Sigmoid colon (tissue), 7 donors: ENCODE results near the gene DCST1. TPM values are rescaled to one million over a fixed set of nuclear protein-coding genes. Genes with fewer than 3 reads are reported as not detected.

ENCODE experiments used
- DNase-seq: peaks from one replicate; pipeline ENCODE4 v3.0.0-alpha.2; 2019
- H3K27ac ChIP-seq, 4 donors: fragments of 200-600 bp; sonication (generic); one replicate each; pipeline ENCODE4 v1.5.1; 2016 to 2019; ENCODE audit warnings: mild to moderate bottlenecking in 1 of 4
- H3K27me3 ChIP-seq, 3 donors: fragments of 200-600 bp; sonication (generic); one replicate each; pipeline ENCODE4 v1.5.1; 2019; ENCODE audit warnings: mild to moderate bottlenecking in 1 of 3
- H3K36me3 ChIP-seq, 4 donors: fragments of 200-600 bp; sonication (generic); one replicate each; pipeline ENCODE4 v1.5.1; 2016 to 2019
- H3K4me1 ChIP-seq, 4 donors: fragments of 200-600 bp; sonication (generic); one replicate each; pipeline ENCODE4 v1.5.1; 2017 to 2019
- H3K4me3 ChIP-seq, 4 donors: fragments of 200-600 bp; sonication (generic); one replicate each; pipeline ENCODE4 v1.5.1; 2017 to 2019; ENCODE audit warnings: mild to moderate bottlenecking in 2 of 4, moderate library complexity in 1 of 4
- H3K9me3 ChIP-seq, 4 donors: fragments of 200-600 bp in 3 of 4; sonication (generic) in 3 of 4; one replicate each; pipeline versions ENCODE4 v1.5.1 to v1.6.1; 2013 to 2019
- EP300 ChIP-seq, 4 donors: sonication (generic); formaldehyde crosslinking; IDR thresholded peaks; one replicate each; pipeline ENCODE4 v1.6.1; 2017; ENCODE audit warnings: antibody characterized with exemption in 4 of 4
- POLR2A ChIP-seq, 2 donors: fragments of 450-650 bp; IDR thresholded peaks; one replicate each; pipeline ENCODE4 v1.6.1; 2016; ENCODE audit warnings: antibody characterized with exemption in 2 of 2, mild to moderate bottlenecking in 2 of 2, moderate library complexity in 2 of 2
- POLR2AphosphoS5 ChIP-seq, 4 donors: sonication (generic); formaldehyde crosslinking; IDR thresholded peaks; one replicate each; pipeline ENCODE4 v1.6.1; 2017; ENCODE audit warnings: antibody characterized with exemption in 4 of 4
- WGBS, 2 donors: extraction: QIAGEN DNeasy Blood & Tissue Kit; methylation state at CpG; one replicate each; pipeline ENCODE4 v1.1.7; 2013; 5-methylcytosine and 5-hydroxymethylcytosine counted together
- intact Hi-C: fragments of 100-400 bp; cut with DNase I; formaldehyde crosslinking; loops from one replicate; pipeline ENCODE4 v1.15.1; 2023
- polyA plus RNA-seq, 3 donors: library from polyadenylated mRNA; stranded (reverse); fragments of 200-250 nt; gene quantifications; one replicate each; pipeline ENCODE4 v1.2.3, GENCODE V29; 2013
- total RNA-seq, 4 donors: library from RNA; depleted of rRNA; stranded (reverse); fragments of >200 nt; gene quantifications; one replicate each; pipeline ENCODE4 v1.1.0, GENCODE V29; 2016
- TF ChIP-seq, protein P1 (sequence below), 4 experiments: fragments of 450-650 bp in 3 of 4; fragments of 200-600 bp in 1 of 4; IDR thresholded peaks; one replicate each; pipeline ENCODE4 v1.5.1; 2016 to 2019; ENCODE audit warnings: antibody characterized with exemption in 4 of 4, mild to moderate bottlenecking in 3 of 4, moderate library complexity in 2 of 4
- donor health status: healthy with polysubstance abuse.
- donor health status: Bipolar disorder and iron deficiency.
- donor health status: healthy.

The DCST1 gene
- total and polyA plus RNA-seq, 7 donors: 0.09 to 0.16 TPM; not detected in 5

DNA sequence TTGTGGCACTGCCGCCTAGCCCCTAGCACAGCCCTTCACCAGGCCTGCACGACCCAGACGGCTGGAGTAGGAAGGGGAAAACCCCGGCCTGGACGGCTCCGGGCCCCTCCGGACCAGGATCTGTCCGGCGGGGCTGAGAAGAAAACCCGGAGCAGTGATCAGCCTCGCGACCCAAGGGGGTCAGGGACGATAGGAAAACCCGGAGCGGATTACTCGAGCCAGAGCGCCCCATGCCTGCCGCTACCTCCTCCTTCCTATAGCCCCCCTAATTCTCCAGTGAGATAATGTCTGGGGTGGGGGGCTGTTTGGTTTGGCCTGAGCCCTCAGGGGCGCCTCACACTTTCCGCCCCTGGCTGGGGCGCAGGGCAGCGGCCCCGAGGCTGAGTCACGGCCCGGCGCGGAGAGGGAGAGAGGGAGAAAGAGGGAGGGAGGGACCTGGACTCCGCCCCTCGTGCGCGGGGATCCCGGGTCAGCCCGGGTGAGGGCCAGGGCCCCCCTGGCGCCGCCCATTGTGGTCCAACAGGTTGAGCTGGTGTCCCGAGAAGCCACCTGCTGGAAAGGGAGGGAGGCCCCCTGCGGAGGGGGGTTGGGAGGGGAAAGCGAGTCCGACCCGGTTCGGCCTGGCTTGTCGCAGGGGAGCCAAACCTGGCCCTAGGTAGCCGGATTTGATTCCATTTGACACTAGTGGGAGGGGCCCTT is 32.7 kb upstream of the DCST1 start:
- Histone ChIP-seq H3K4me3 (peak overlapping the region; percentile 73 to 94 (median 81)), H3K4me1 (peaks cover 0 to 40% (median 38%) of the 10 kb centered on the region in 4 donors), H3K27me3 (no peaks in the 10 kb centered on the region), H3K36me3 (no peaks in the 10 kb centered on the region), H3K9me3 (no peaks in the 10 kb centered on the region), H3K27ac (peak overlapping the region; percentile 96 to 99 (median 98))
- peak; percentile 95 for DNase-seq
- intact Hi-C loops: loop anchor here (2.0 to 5.0 kb wide), 2 partner anchors 51 to 64 kb away; partner anchors contain the start of genes ADAM15 and PMVK
- TF ChIP-seq POLR2A (IDR thresholded peaks at IDR 0.05) (peak; percentile 67 to 88), POLR2AphosphoS5 (IDR thresholded peaks at IDR 0.05) (peak; percentile 83 to 91 (median 88)), EP300 (IDR thresholded peaks at IDR 0.05) (peak in 1 of 4 donors; percentile 32)
- TF ChIP-seq, protein P1, sequence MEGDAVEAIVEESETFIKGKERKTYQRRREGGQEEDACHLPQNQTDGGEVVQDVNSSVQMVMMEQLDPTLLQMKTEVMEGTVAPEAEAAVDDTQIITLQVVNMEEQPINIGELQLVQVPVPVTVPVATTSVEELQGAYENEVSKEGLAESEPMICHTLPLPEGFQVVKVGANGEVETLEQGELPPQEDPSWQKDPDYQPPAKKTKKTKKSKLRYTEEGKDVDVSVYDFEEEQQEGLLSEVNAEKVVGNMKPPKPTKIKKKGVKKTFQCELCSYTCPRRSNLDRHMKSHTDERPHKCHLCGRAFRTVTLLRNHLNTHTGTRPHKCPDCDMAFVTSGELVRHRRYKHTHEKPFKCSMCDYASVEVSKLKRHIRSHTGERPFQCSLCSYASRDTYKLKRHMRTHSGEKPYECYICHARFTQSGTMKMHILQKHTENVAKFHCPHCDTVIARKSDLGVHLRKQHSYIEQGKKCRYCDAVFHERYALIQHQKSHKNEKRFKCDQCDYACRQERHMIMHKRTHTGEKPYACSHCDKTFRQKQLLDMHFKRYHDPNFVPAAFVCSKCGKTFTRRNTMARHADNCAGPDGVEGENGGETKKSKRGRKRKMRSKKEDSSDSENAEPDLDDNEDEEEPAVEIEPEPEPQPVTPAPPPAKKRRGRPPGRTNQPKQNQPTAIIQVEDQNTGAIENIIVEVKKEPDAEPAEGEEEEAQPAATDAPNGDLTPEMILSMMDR (IDR thresholded peaks at IDR 0.05): no peak
- 0% methylated on average over 43 of the region's 43 CpGs for WGBS, 2 donors

DNA sequence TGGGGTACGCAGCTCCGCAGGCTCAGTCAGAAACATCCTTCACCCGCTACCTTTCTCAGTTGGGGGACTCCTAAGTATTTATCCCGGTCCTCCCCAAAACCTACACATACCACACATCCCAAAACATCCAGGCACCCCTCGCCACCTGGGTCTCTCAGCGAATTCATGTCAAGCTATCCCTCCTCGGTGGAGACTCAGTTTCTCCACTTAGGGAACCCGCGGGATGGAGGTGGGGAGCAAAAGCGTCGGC is 32.3 kb upstream of the DCST1 start:
- Histone ChIP-seq H3K27ac (peak overlapping the region; percentile 96 to 99 (median 98)), H3K4me1 (peaks cover 0 to 44% (median 42%) of the 10 kb centered on the region in 4 donors), H3K27me3 (no peaks in the 10 kb centered on the region), H3K36me3 (no peaks in the 10 kb centered on the region), H3K9me3 (no peaks in the 10 kb centered on the region), H3K4me3 (peak overlapping the region; percentile 73 to 94 (median 81))
- intact Hi-C loops: loop anchor here (2.0 to 5.0 kb wide), 2 partner anchors 51 to 65 kb away; partner anchors contain the start of genes ADAM15 and PMVK
- TF ChIP-seq, protein P1 (IDR thresholded peaks at IDR 0.05): no peak
- TF ChIP-seq EP300 (IDR thresholded peaks at IDR 0.05) (no peak), POLR2A (IDR thresholded peaks at IDR 0.05) (no peak), POLR2AphosphoS5 (IDR thresholded peaks at IDR 0.05) (no peak)
- no peak for DNase-seq
- 0 to 1% methylated on average over 11 of the region's 11 CpGs for WGBS, 2 donors

DNA sequence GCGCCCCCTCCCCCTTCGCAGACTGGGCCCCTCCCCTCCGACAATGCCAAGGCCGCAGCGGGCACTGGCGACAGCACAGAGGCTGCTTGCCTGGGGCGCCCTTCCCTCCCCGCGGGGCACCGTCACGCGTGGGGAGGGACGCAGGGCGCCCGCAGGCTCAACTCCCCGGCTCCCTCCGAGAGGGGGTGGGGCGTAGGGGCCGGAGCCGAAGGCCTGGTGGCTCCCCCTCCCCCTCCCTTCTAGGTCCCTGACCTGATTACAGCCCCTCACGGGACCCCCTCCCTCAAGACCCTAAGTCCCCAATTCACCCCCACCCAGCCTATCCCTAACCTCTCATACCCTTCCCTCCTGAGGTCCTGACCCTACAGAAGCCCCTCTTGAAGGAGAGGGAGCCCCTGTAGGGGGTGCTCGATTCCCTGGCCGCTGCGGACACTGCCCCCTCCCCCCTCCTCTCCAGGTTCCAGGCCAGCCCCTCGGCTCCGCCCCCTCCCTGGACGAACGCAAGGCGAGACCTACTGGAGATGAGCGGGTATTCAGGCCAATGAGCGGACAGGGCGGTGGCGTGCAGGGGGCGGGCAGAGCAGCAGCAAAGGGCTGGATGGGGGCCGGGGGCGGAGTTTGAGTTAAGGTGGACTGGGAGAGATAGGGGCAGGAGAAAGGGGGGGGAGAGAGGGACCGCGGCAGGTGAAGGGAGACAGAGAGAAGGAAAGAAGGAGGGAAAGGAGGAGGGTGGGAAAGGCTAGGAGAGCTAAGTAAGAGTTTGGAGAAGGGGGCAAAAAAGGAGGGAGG is 31.8 kb upstream of the DCST1 start:
- TF ChIP-seq POLR2A (IDR thresholded peaks at IDR 0.05) (peak; percentile 91 to 95), POLR2AphosphoS5 (IDR thresholded peaks at IDR 0.05) (peak; percentile 89 to 94 (median 92)), EP300 (IDR thresholded peaks at IDR 0.05) (no peak)
- TF ChIP-seq, protein P1 (IDR thresholded peaks at IDR 0.05): peak in 2 of 4 experiments; percentile 6 to 22
- peaks cover 0 to 50% (median 47%) of the 10 kb centered on the region in 4 donors for H3K4me1 ChIP-seq
- peak overlapping the region; percentile 73 to 94 (median 81) for H3K4me3 ChIP-seq
- peak; percentile 100 for DNase-seq
- intact Hi-C loops: loop anchor here (1.0 to 5.0 kb wide), 3 partner anchors 28 to 65 kb away; partner anchors contain the start of genes ADAM15, CKS1B and PMVK
- no peaks in the 10 kb centered on the region for H3K36me3 ChIP-seq
- H3K27me3 ChIP-seq: no peaks in the 10 kb centered on the region
- H3K27ac ChIP-seq: peak overlapping the region; percentile 96 to 99 (median 98)
- 1% methylated on average over 38 of the region's 38 CpGs for WGBS, 2 donors
- H3K9me3 ChIP-seq: no peaks in the 10 kb centered on the region

DNA sequence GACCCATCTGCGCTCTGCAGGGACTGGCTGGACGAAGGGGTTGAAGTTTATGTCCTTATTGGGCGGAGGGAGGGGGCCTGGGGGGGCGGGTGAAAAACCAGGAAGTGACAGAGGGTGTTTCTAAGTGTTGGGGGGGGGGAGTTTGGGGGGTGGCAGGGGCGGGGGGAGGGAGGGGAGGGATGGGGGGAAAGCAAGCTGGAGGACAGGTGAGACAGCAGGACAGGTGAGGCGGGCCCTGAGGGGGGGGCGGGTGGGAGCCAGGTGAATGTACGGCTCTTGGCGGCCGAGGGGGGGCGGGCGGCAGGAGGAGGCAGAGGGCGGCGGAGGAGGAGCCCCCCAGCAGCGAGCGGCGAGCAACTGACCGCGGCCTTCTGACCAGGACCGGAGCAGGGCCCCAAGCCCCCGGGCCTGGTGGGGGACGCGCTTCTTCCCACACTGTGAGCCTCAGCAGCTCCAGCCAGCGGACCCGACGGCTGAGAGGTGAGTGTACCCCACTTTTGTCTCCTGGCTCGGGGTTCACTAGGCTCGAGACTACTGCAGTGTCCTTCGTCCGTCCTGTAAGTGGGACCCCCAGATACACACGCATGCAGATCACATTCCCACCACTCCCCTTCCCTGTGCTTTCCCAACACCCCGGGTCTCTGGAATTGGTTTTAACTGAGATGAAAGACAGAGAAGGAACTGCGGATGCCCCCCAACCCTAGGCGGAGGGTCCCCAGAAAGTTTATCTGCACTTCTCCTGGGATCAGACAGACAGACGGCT is 31.0 kb upstream of the DCST1 start, which contains the start of gene ZBTB7B:
TSS of gene ZBTB7B (plus strand) at position 339 of the 763 bp plus-strand sequence. CDS start 11,859 bp downstream, outside the sequence.
- H3K4me1 ChIP-seq: peaks cover 0 to 57% (median 55%) of the 10 kb centered on the region in 4 donors
- WGBS, 2 donors: 0% methylated on average over 34 to 35 of the region's 35 CpGs
- peak within 1 kb of the TSS; percentile 96 to 99 (median 98) for H3K27ac ChIP-seq
- DNase-seq: no peak
- H3K27me3 ChIP-seq: no peaks in the 10 kb centered on the region
- intact Hi-C loops: loop anchor here (1.0 to 5.0 kb wide), 2 partner anchors 28 to 50 kb away; partner anchors contain the start of genes ADAM15 and CKS1B
- TF ChIP-seq, protein P1 (IDR thresholded peaks at IDR 0.05): no peak
- no peak for TF ChIP-seq POLR2AphosphoS5 (IDR thresholded peaks at IDR 0.05)
- no peak for TF ChIP-seq EP300 (IDR thresholded peaks at IDR 0.05)
- TF ChIP-seq POLR2A (IDR thresholded peaks at IDR 0.05): no peak
- H3K4me3 ChIP-seq: peak within 1 kb of the TSS; percentile 73 to 94 (median 81)
- H3K9me3 ChIP-seq: no peaks in the 10 kb centered on the region
- no peaks in the 10 kb centered on the region for H3K36me3 ChIP-seq
